ENCODE measurements around the gene SCGB3A2.
"Not testable (repeated sequence)": the region's sequence is repeated elsewhere in the genome, so short reads cannot be mapped to it uniquely, and the experiment has no call there.

The SCGB3A2 gene

GRCh38 chr5:147863454-147864158, 14.9 kb upstream of the SCGB3A2 start:
- DNase-seq (ENCODE audit: low spot score) (no peak), FAIRE-seq (no peak)

GRCh38 chr5:147869112-147869511, 9.4 kb upstream of the SCGB3A2 start:
- FAIRE-seq: no peak
- no peak for DNase-seq (ENCODE audit: low spot score)

GRCh38 chr5:147869892-147870291, 8.6 kb upstream of the SCGB3A2 start:
- FAIRE-seq: not testable (repeated sequence)

GRCh38 chr5:147871980-147872549, 6.4 kb upstream of the SCGB3A2 start:
- not testable (repeated sequence) for FAIRE-seq; DNase-seq (ENCODE audit: low spot score)

More at GRCh38 chr5:147869892-147870291, 8.6 kb upstream of the SCGB3A2 start:
- not testable (repeated sequence) for DNase-seq (ENCODE audit: low spot score)

- FAIRE-seq: not testable (repeated sequence)
These were observed 5.6 kb upstream of the SCGB3A2 start for GRCh38 chr5:147872744-147873435.

GRCh38 chr5:147874118-147874875, 4.2 kb upstream of the SCGB3A2 start:
- not testable (repeated sequence) for FAIRE-seq
- peak; percentile 22 for DNase-seq (ENCODE audit: low spot score)

More at GRCh38 chr5:147872744-147873435, 5.6 kb upstream of the SCGB3A2 start:
- DNase-seq (ENCODE audit: low spot score): not testable (repeated sequence)

- DNase-seq (ENCODE audit: low spot score) (no peak), FAIRE-seq (no peak)
These were observed 3.6 kb upstream of the SCGB3A2 start for GRCh38 chr5:147874910-147875367.

GRCh38 chr5:147876141-147876540, 2.4 kb upstream of the SCGB3A2 start:
- DNase-seq (ENCODE audit: low spot score) (no peak), FAIRE-seq (no peak)

- no peak for FAIRE-seq
- no peak for DNase-seq (ENCODE audit: low spot score)
These were observed 1.9 kb upstream of the SCGB3A2 start for GRCh38 chr5:147876626-147877025.

- DNase-seq (ENCODE audit: low spot score): no peak
- no peak for FAIRE-seq
These were observed 1.3 kb downstream of the SCGB3A2 start for GRCh38 chr5:147879784-147880183.

- no peak for DNase-seq (ENCODE audit: low spot score)
- no peak for FAIRE-seq
These were observed 2.0 kb downstream of the SCGB3A2 start for GRCh38 chr5:147880487-147880886.

- DNase-seq (ENCODE audit: low spot score) (no peak), FAIRE-seq (no peak)
These were observed 4.2 kb downstream of the SCGB3A2 start for GRCh38 chr5:147882586-147883313.

GRCh38 chr5:147887026-147887627, 8.6 kb downstream of the SCGB3A2 start:
- DNase-seq (ENCODE audit: low spot score): peak; percentile 18
- no peak for FAIRE-seq

GRCh38 chr5:147887930-147888329, 9.4 kb downstream of the SCGB3A2 start:
- DNase-seq (ENCODE audit: low spot score) (no peak), FAIRE-seq (no peak)

- no peak for DNase-seq (ENCODE audit: low spot score)
- FAIRE-seq: no peak
These were observed 14.3 kb downstream of the SCGB3A2 start for GRCh38 chr5:147892696-147893296.

- FAIRE-seq: no peak
- no peak for DNase-seq (ENCODE audit: low spot score)
These were observed 15.3 kb downstream of the SCGB3A2 start for GRCh38 chr5:147893820-147894219.

GRCh38 chr5:147895864-147896263, 17.4 kb downstream of the SCGB3A2 start:
- DNase-seq (ENCODE audit: low spot score): no peak
- FAIRE-seq: no peak

GRCh38 chr5:147898875-147899401, 20.4 kb downstream of the SCGB3A2 start:
- FAIRE-seq (peak; percentile 48), DNase-seq (ENCODE audit: low spot score) (no peak)

GRCh38 chr5:147901599-147902039, 23.1 kb downstream of the SCGB3A2 start:
- DNase-seq (ENCODE audit: low spot score) (peak; percentile 39), FAIRE-seq (no peak)
